ENCODE measurements around the gene ETFA.

DNA sequence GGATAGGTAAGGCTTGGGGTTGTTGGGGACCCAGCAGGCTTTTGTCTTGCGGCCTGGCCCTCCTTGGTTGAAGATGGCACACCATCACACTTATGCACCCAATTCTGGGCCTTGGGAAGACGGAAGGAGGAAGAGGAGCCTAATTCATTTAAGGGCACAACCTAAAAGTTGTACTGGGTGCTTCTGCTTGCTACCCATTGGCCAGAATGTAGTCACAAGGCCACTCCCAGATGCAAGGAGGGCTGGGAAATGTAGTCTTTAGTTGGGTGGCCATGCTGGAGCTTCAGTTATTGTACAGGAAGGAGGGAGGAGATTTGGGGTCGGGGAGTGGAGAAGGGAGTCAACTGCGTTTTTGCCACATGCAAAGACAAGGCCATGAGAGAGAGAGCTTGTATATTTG lies 142.3 kb downstream of the ETFA start:
- TF ChIP-seq POLR2A (IDR thresholded peaks at IDR 0.05), result no peak
- no peak for TF ChIP-seq POLR2AphosphoS5 (IDR thresholded peaks at IDR 0.05)
- no peak for TF ChIP-seq CTCF (IDR thresholded peaks at IDR 0.05)

All from prostate gland (tissue), 2 donors.